ENCODE data around the gene EBF3. TPM values are rescaled to one million over a fixed set of nuclear protein-coding genes. Genes with fewer than 3 reads are reported as not detected.
A peak's percentile ranks its signal among the peaks of the same experiment; 100 is the strongest.

Gene EBF3
- total RNA-seq, 4 donors from 2014 or later, result 1.4 to 4.2 (median 2.4) TPM

GRCh38 chr10:129954492-129955315 lies 9.4 kb downstream of the EBF3 start:
- no peak for TF ChIP-seq POLR2AphosphoS5 (IDR thresholded peaks at IDR 0.05)
- TF ChIP-seq, protein P1, sequence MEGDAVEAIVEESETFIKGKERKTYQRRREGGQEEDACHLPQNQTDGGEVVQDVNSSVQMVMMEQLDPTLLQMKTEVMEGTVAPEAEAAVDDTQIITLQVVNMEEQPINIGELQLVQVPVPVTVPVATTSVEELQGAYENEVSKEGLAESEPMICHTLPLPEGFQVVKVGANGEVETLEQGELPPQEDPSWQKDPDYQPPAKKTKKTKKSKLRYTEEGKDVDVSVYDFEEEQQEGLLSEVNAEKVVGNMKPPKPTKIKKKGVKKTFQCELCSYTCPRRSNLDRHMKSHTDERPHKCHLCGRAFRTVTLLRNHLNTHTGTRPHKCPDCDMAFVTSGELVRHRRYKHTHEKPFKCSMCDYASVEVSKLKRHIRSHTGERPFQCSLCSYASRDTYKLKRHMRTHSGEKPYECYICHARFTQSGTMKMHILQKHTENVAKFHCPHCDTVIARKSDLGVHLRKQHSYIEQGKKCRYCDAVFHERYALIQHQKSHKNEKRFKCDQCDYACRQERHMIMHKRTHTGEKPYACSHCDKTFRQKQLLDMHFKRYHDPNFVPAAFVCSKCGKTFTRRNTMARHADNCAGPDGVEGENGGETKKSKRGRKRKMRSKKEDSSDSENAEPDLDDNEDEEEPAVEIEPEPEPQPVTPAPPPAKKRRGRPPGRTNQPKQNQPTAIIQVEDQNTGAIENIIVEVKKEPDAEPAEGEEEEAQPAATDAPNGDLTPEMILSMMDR (IDR thresholded peaks at IDR 0.05), result no peak
- TF ChIP-seq EP300 (IDR thresholded peaks at IDR 0.05), result no peak
- TF ChIP-seq POLR2A (IDR thresholded peaks at IDR 0.05), result no peak
- Histone ChIP-seq H3K27me3 (peaks cover 68% of the 10 kb centered on the region), H3K4me1 (peaks cover 42% of the 10 kb centered on the region), H3K36me3 (no peaks in the 10 kb centered on the region), H3K27ac (peak overlapping the region; percentile 15), H3K9me3 (no peaks in the 10 kb centered on the region), H3K4me3 (peak overlapping the region; percentile 14)
- DNase-seq (ENCODE audit: low spot score in 2 of 2), result peak in 1 of 2 donors; percentile 9
- 71% methylated on average over 11 of the region's 11 CpGs for WGBS

GRCh38 chr10:129953119-129954051 lies 10.7 kb downstream of the EBF3 start:
- no peaks in the 10 kb centered on the region for H3K36me3 ChIP-seq
- H3K9me3 ChIP-seq, result no peaks in the 10 kb centered on the region
- WGBS, result 63% methylated on average over 22 of the region's 22 CpGs
- peak in 1 of 2 donors; percentile 78 for DNase-seq (ENCODE audit: low spot score in 2 of 2)
- peaks cover 34% of the 10 kb centered on the region for H3K4me1 ChIP-seq
- peak overlapping the region; percentile 26 for H3K4me3 ChIP-seq
- H3K27me3 ChIP-seq, result peaks cover 54% of the 10 kb centered on the region
- peak in 1 of 3 donors; percentile 18 for TF ChIP-seq POLR2AphosphoS5 (IDR thresholded peaks at IDR 0.05)
- TF ChIP-seq POLR2A (IDR thresholded peaks at IDR 0.05), result no peak
- peak overlapping the region; percentile 73 for H3K27ac ChIP-seq

- peaks cover 31% of the 10 kb centered on the region for H3K4me1 ChIP-seq
- H3K9me3 ChIP-seq, result no peaks in the 10 kb centered on the region
- peaks cover 46% of the 10 kb centered on the region for H3K27me3 ChIP-seq
- no peaks in the 10 kb centered on the region for H3K36me3 ChIP-seq
- H3K27ac ChIP-seq, result no peak overlapping the region
- WGBS, result 79% methylated on average over 13 of the region's 13 CpGs
- TF ChIP-seq EP300 (IDR thresholded peaks at IDR 0.05) (no peak), POLR2A (IDR thresholded peaks at IDR 0.05) (no peak)
- TF ChIP-seq, protein P1 (IDR thresholded peaks at IDR 0.05), result no peak
- peak in 1 of 2 donors; percentile 6 for DNase-seq (ENCODE audit: low spot score in 2 of 2)
- no peak overlapping the region for H3K4me3 ChIP-seq
Observed at GRCh38 chr10:129952378-129953118, 11.5 kb downstream of the EBF3 start.

DNA sequence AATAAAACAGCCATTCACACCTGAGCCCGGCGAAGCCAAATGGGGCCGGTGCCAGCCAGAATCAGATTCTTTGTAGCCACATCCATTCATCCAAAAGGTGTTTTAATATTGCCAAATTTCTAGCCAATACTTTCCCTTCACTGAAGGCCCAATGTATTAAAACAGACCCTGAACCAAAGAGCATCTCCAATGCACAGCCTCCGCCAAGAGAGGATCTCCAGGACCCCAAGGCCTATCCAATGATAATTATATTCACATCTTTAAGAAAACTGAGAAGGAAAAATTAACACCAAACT lies 12.2 kb downstream of the EBF3 start:
- DNase-seq (ENCODE audit: low spot score in 2 of 2), result peak in 1 of 2 donors; percentile 32
- peaks cover 31% of the 10 kb centered on the region for H3K4me1 ChIP-seq
- H3K27ac ChIP-seq, result no peak overlapping the region
- H3K4me3 ChIP-seq, result no peak overlapping the region
- no peaks in the 10 kb centered on the region for H3K36me3 ChIP-seq
- TF ChIP-seq POLR2A (IDR thresholded peaks at IDR 0.05) (no peak), EP300 (IDR thresholded peaks at IDR 0.05) (no peak), POLR2AphosphoS5 (IDR thresholded peaks at IDR 0.05) (no peak)
- TF ChIP-seq, protein P1 (IDR thresholded peaks at IDR 0.05), result no peak
- WGBS, result 89% methylated on average over 4 of the region's 4 CpGs
- no peaks in the 10 kb centered on the region for H3K9me3 ChIP-seq
- H3K27me3 ChIP-seq, result peaks cover 40% of the 10 kb centered on the region

GRCh38 chr10:129951101-129951969 lies 12.7 kb downstream of the EBF3 start:
- H3K27me3 ChIP-seq, result peaks cover 34% of the 10 kb centered on the region
- H3K36me3 ChIP-seq, result no peaks in the 10 kb centered on the region
- H3K4me3 ChIP-seq, result no peak overlapping the region
- WGBS, result 68% methylated on average over 30 of the region's 30 CpGs
- H3K4me1 ChIP-seq, result peaks cover 33% of the 10 kb centered on the region
- peak in 1 of 2 donors; percentile 72 for DNase-seq (ENCODE audit: low spot score in 2 of 2)
- no peak overlapping the region for H3K27ac ChIP-seq
- TF ChIP-seq POLR2AphosphoS5 (IDR thresholded peaks at IDR 0.05), result no peak
- TF ChIP-seq, protein P1 (IDR thresholded peaks at IDR 0.05), result no peak
- TF ChIP-seq POLR2A (IDR thresholded peaks at IDR 0.05), result no peak
- no peak for TF ChIP-seq EP300 (IDR thresholded peaks at IDR 0.05)
- no peaks in the 10 kb centered on the region for H3K9me3 ChIP-seq

Data from suprapubic skin (tissue), 4 donors.